WTC11 (cell line): ENCODE data around the gene NHS.

Source experiments
- CTCF ChIP-seq: fragments of 200-600 bp; IDR thresholded peaks from 2 replicates; pipeline ENCODE4 v1.8.0; 2022; ENCODE audit warnings: antibody characterized with exemption
- ELF4 ChIP-seq: sonication (generic); formaldehyde crosslinking; IDR thresholded peaks from 2 replicates; pipeline ENCODE4 v1.8.1; 2022; ENCODE audit warnings: low read depth, mild to moderate bottlenecking, moderate library complexity, missing genetic modification reagents
- NR2C2 ChIP-seq: sonication (generic); formaldehyde crosslinking; IDR thresholded peaks from 2 replicates; pipeline ENCODE4 v1.8.0; 2022; ENCODE audit warnings: mild to moderate bottlenecking, missing genetic modification reagents
- ZNF317 ChIP-seq: sonication (generic); formaldehyde crosslinking; IDR thresholded peaks from 2 replicates; pipeline ENCODE4 v1.8.1; 2023; ENCODE audit warnings: low read depth, mild to moderate bottlenecking, moderate library complexity, missing genetic modification reagents, borderline replicate concordance

- TF ChIP-seq CTCF (no peak), ZNF317 (CRISPR knock-in tag) (no peak), NR2C2 (CRISPR knock-in tag) (no peak), ELF4 (no peak)
Observed at GRCh38 chrX:17713288-17713687, 338.3 kb downstream of the NHS start.
